ENCODE measurements around the gene DPEP2.

The DPEP2 gene

GRCh38 chr16:67969254-67970039 is 29.8 kb downstream of the DPEP2 start:
- H3K27me3 ChIP-seq (ENCODE audit: insufficient read depth, low read length, poor library complexity, severe bottlenecking) = no peaks in the 10 kb centered on the region
- H3K4me1 ChIP-seq (ENCODE audit: insufficient read depth, low read length, poor library complexity, severe bottlenecking) = peaks cover 18% of the 10 kb centered on the region
- no peak overlapping the region for H3K9ac ChIP-seq (ENCODE audit: low read depth, low read length, poor library complexity, severe bottlenecking)
- TF ChIP-seq EZH2phosphoT487 (IDR thresholded peaks at IDR 0.05; ENCODE audit: borderline replicate concordance) (no peak), CTCF (conservative IDR thresholded peaks at IDR 0.05; ENCODE audit: low read length) (no peak)
- H3K36me3 ChIP-seq (ENCODE audit: insufficient read depth, low read length) = no peaks in the 10 kb centered on the region
- no peaks in the 10 kb centered on the region for H3K79me2 ChIP-seq (ENCODE audit: insufficient read depth, low read length)
- peak overlapping the region; percentile 65 for H3K4me2 ChIP-seq (ENCODE audit: low read depth, low read length, poor library complexity, severe bottlenecking)
- H4K20me1 ChIP-seq (ENCODE audit: insufficient read depth, low read length, poor library complexity, severe bottlenecking) = no peaks in the 10 kb centered on the region
- H2AFZ ChIP-seq (ENCODE audit: low read length) = no peak overlapping the region; the same call in 1 of the 2 replicates
- no peaks in the 10 kb centered on the region for H3K9me3 ChIP-seq (ENCODE audit: insufficient read depth, low read depth, low read length)
- no peaks in the 10 kb centered on the region; the same call in 1 of the 2 replicates for H3F3A ChIP-seq (ENCODE audit: low read depth)
- peak overlapping the region; percentile 75 for H3K4me3 ChIP-seq (ENCODE audit: low read length, poor library complexity, severe bottlenecking)
- no peaks in the 10 kb centered on the region for H3K9me2 ChIP-seq (replicated peaks; ENCODE audit: low read depth, low read length)

- Histone ChIP-seq H3K27me3 (ENCODE audit: insufficient read depth, low read length, poor library complexity, severe bottlenecking) (no peaks in the 10 kb centered on the region), H3K36me3 (ENCODE audit: insufficient read depth, low read length) (no peaks in the 10 kb centered on the region), H3K9me2 (replicated peaks; ENCODE audit: low read depth, low read length) (no peaks in the 10 kb centered on the region), H3K9ac (ENCODE audit: low read depth, low read length, poor library complexity, severe bottlenecking) (peak within 1 kb of the TSS; percentile 54), H2AFZ (ENCODE audit: low read length) (peak within 1 kb of the TSS; percentile 80), H3K9me3 (ENCODE audit: insufficient read depth, low read depth, low read length) (no peaks in the 10 kb centered on the region), H3K4me1 (ENCODE audit: insufficient read depth, low read length, poor library complexity, severe bottlenecking) (peaks cover 18% of the 10 kb centered on the region), H3K4me3 (ENCODE audit: low read length, poor library complexity, severe bottlenecking) (peak within 1 kb of the TSS; percentile 75), H3K4me2 (ENCODE audit: low read depth, low read length, poor library complexity, severe bottlenecking) (peak within 1 kb of the TSS; percentile 65), H3K79me2 (ENCODE audit: insufficient read depth, low read length) (no peaks in the 10 kb centered on the region), H4K20me1 (ENCODE audit: insufficient read depth, low read length, poor library complexity, severe bottlenecking) (no peaks in the 10 kb centered on the region), H3F3A (ENCODE audit: low read depth) (no peaks in the 10 kb centered on the region; the same call in 1 of the 2 replicates)
- no peak for TF ChIP-seq CTCF (conservative IDR thresholded peaks at IDR 0.05; ENCODE audit: low read length)
- TF ChIP-seq EZH2phosphoT487 (IDR thresholded peaks at IDR 0.05; ENCODE audit: borderline replicate concordance) = no peak
These were observed 30.7 kb downstream of the DPEP2 start, which contains the start of gene SLC12A4 for GRCh38 chr16:67968400-67969253. Gene SLC12A4 (minus strand): TSS chr16:67968637. CDS start chr16:67968553, 84 bp downstream.

GRCh38 chr16:67967958-67968399 is 31.3 kb downstream of the DPEP2 start:
- H3K9ac ChIP-seq (ENCODE audit: low read depth, low read length, poor library complexity, severe bottlenecking) = peak overlapping the region; percentile 54

More at GRCh38 chr16:67967958-67968399, 31.3 kb downstream of the DPEP2 start:
- Histone ChIP-seq H3K27me3 (ENCODE audit: insufficient read depth, low read length, poor library complexity, severe bottlenecking) (no peaks in the 10 kb centered on the region), H3K36me3 (ENCODE audit: insufficient read depth, low read length) (no peaks in the 10 kb centered on the region), H3K4me1 (ENCODE audit: insufficient read depth, low read length, poor library complexity, severe bottlenecking) (peaks cover 18% of the 10 kb centered on the region), H3K4me3 (ENCODE audit: low read length, poor library complexity, severe bottlenecking) (peak overlapping the region; percentile 75), H3K79me2 (ENCODE audit: insufficient read depth, low read length) (no peaks in the 10 kb centered on the region), H3F3A (ENCODE audit: low read depth) (no peaks in the 10 kb centered on the region; the same call in 1 of the 2 replicates), H3K9me3 (ENCODE audit: insufficient read depth, low read depth, low read length) (no peaks in the 10 kb centered on the region), H2AFZ (ENCODE audit: low read length) (peak overlapping the region; percentile 80), H3K9me2 (replicated peaks; ENCODE audit: low read depth, low read length) (no peaks in the 10 kb centered on the region), H4K20me1 (ENCODE audit: insufficient read depth, low read length, poor library complexity, severe bottlenecking) (no peaks in the 10 kb centered on the region), H3K4me2 (ENCODE audit: low read depth, low read length, poor library complexity, severe bottlenecking) (peak overlapping the region; percentile 65)
- TF ChIP-seq CTCF (conservative IDR thresholded peaks at IDR 0.05; ENCODE audit: low read length) = no peak
- TF ChIP-seq EZH2phosphoT487 (IDR thresholded peaks at IDR 0.05; ENCODE audit: borderline replicate concordance) = no peak

Measured in Loucy (cell line).